ENCODE measurements around the gene GOLGA6C. TPM values are rescaled to one million over a fixed set of nuclear protein-coding genes. Genes with fewer than 3 reads are reported as not detected.

Gene GOLGA6C
- total RNA-seq, result not detected in 2 replicates

GRCh38 chr15:75258034-75258433, at the start of gene GOLGA6C:
GOLGA6C (plus strand) TSS chr15:75258334; CDS start chr15:75258599, 265 bp downstream.

DNA sequence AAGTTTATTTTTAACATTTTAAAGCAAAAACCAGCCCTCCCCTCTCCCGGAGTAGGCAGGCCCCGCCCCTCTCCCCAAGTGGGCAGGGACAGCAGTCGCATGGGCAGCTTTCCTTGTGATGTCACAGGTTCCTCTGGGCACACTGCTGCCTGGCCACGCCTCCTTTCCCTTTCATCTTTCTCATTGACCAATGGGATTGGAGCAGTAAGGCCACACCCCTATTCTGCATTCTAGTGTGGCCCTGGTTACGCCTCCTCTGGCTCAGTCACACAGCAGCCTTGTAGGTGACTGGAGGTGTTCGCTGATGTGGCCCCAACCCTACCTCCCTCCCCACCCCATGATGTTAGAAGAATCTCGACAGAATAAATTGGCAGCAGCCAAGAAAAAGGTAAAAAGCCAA, 24.4 kb downstream of the GOLGA6C start, which contains the start of gene GOLGA6D:
Gene GOLGA6D (plus strand): TSS at position 264 of the 400 bp plus-strand sequence. CDS start 41 bp downstream, at position 305.

Other genes with a start within 250 kb of the GOLGA6C start
- 36.6 and 42.9 TPM in 2 replicates for gene PPCDC, start 234.7 kb upstream of the GOLGA6C start, total RNA-seq
- gene C15orf39, start 56.5 kb upstream of the GOLGA6C start, total RNA-seq, result 11.6 and 14.9 TPM in 2 replicates
- not detected in 2 replicates for gene GOLGA6D, start 24.5 kb downstream of the GOLGA6C start, total RNA-seq
- gene COMMD4, start 77.7 kb downstream of the GOLGA6C start, total RNA-seq, result 89.4 and 103 TPM in 2 replicates
- 11.1 and 12.4 TPM in 2 replicates for gene NEIL1, start 88.7 kb downstream of the GOLGA6C start, total RNA-seq
- 53.0 and 61.4 TPM in 2 replicates for gene MAN2C1, start 110.3 kb downstream of the GOLGA6C start, total RNA-seq
- gene SIN3A, start 193.4 kb downstream of the GOLGA6C start, total RNA-seq, result 24.8 and 27.7 TPM in 2 replicates

Data from airway epithelial cell (primary cell).